HAP-1 (cell line): Measurements from ENCODE around the gene RBL1.
"Not testable (repeated sequence)": the region's sequence is repeated elsewhere in the genome, so short reads cannot be mapped to it uniquely, and the experiment has no call there.

ENCODE experiments used
- DNase-seq, 2 experiments: peaks; one replicate each; pipeline ENCODE4 v3.0.0-alpha.2; 2016 to 2020; ENCODE audit warnings: low spot score in 2 of 2
- H3K27me3 ChIP-seq: fragments of 250-450 bp; sonication (Bioruptor Pico); 2 replicates; pipeline ENCODE4 v1.5.1; 2020; ENCODE audit warnings: low read depth, mild to moderate bottlenecking, moderate library complexity
- H3K36me3 ChIP-seq: fragments of 250-450 bp; sonication (Bioruptor Pico); replicated peaks from 2 replicates; pipeline ENCODE4 v1.5.1; 2020; ENCODE audit warnings: mild to moderate bottlenecking
- H3K4me1 ChIP-seq: fragments of 250-450 bp; sonication (Bioruptor Pico); 2 replicates; pipeline ENCODE4 v1.5.1; 2020; ENCODE audit warnings: mild to moderate bottlenecking
- H3K4me3 ChIP-seq: fragments of 250-450 bp; sonication (Bioruptor Pico); 2 replicates; pipeline ENCODE4 v1.5.1; 2020; ENCODE audit warnings: mild to moderate bottlenecking, moderate library complexity
- H3K9me3 ChIP-seq: fragments of 250-450 bp; sonication (Bioruptor Pico); 2 replicates; pipeline ENCODE4 v1.5.1; 2020; ENCODE audit warnings: mild to moderate bottlenecking, moderate library complexity
- in situ Hi-C: fragments of 300-500 bp; cut with MboI; formaldehyde crosslinking; loops from 3 replicates; pipeline ENCODE4 v1.14.3; 2020; ENCODE audit warnings: low sequenced_read_pairs, inconsistent platforms, mixed read lengths

RBL1 gene

DNA sequence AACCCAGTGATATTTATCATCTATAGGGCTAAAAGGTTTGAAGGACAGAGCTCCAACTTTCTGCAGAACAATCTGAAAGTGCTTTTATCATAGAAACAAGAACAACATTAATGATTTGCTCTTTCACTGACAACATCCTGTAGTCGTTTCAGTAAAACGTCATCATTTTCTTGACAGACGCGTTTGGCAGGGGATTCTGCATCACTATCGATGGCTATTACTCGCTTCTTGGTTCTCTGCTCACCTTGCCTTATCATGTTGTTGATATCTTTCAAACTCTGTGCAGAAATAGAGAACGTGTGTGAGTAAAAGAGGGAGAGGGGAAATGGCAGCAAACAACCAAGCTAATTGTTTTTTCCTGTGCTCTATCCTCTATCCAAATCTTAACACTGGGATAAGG, 97.1 kb downstream of the RBL1 start:
- Histone ChIP-seq H3K9me3 (peaks cover 3% of the 10 kb centered on the region; the same call in 1 of the 2 replicates), H3K36me3 (peaks cover 23% of the 10 kb centered on the region), H3K4me3 (no peak overlapping the region), H3K4me1 (no peaks in the 10 kb centered on the region), H3K27me3 (no peaks in the 10 kb centered on the region)
- in situ Hi-C loops = no loop called here
- no peak for DNase-seq

- in situ Hi-C loops = no loop called here
- peak in 1 of 2 experiments; percentile 56 for DNase-seq
- Histone ChIP-seq H3K9me3 (peaks cover 3% of the 10 kb centered on the region; the same call in 1 of the 2 replicates), H3K4me3 (no peak overlapping the region), H3K27me3 (no peaks in the 10 kb centered on the region), H3K36me3 (peaks cover 13% of the 10 kb centered on the region), H3K4me1 (no peaks in the 10 kb centered on the region)
Measured at GRCh38 chr20:36997121-36997520, 98.7 kb downstream of the RBL1 start.

DNA sequence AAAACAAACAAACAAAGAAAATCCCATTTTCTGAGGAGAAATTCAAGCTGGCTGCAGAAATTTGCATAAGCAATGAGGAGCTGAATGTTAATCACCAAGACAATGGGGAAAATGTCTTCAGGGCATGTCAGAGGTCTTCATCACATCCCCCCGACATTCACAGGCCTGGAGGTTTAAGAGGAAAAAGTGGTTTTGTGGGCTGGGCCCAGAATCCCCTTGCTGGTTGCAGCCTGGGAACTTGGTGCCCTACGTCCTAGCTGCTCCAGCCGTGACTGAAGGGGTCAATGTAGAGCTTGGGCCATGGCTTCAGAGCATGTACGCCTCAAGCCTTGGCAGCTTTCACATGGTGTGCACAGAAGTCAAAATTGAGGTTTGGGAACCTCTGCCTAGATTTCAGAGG, 101.6 kb downstream of the RBL1 start:
- peaks cover 13% of the 10 kb centered on the region for H3K36me3 ChIP-seq
- H3K27me3 ChIP-seq, H3K9me3 ChIP-seq, in situ Hi-C loops, H3K4me1 ChIP-seq, DNase-seq, H3K4me3 ChIP-seq: not testable (repeated sequence)

DNA sequence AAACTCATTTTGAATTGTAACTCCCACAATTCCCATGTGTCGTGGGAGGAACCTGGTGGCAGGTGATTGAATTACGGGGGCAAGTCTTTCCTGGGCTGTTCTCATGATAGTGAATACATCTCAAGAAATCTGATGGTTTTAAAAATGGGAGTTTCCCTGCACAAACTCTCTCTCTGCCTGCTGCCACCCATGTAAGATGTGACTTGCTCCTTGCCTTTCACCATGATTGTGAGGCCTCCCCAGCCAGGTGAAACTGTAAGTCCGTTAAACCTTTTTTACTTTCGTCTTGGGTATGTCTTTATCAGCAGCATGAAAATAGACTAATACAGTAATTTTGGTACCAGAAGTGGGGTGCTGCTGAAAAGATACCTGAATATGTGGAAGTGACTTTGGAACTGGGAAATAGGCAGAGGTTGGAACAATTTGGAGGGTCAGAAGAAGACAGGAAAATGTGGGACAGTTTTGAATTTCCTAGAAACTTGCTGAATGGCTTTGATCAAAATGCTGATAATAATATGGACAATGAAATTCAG, 102.9 kb downstream of the RBL1 start:
- Histone ChIP-seq H3K36me3 (peaks cover 13% of the 10 kb centered on the region), H3K4me1 (no peaks in the 10 kb centered on the region), H3K27me3 (no peaks in the 10 kb centered on the region), H3K4me3 (no peak overlapping the region), H3K9me3 (peaks cover 3% of the 10 kb centered on the region; the same call in 1 of the 2 replicates)
- in situ Hi-C loops = no loop called here
- DNase-seq = no peak

DNA sequence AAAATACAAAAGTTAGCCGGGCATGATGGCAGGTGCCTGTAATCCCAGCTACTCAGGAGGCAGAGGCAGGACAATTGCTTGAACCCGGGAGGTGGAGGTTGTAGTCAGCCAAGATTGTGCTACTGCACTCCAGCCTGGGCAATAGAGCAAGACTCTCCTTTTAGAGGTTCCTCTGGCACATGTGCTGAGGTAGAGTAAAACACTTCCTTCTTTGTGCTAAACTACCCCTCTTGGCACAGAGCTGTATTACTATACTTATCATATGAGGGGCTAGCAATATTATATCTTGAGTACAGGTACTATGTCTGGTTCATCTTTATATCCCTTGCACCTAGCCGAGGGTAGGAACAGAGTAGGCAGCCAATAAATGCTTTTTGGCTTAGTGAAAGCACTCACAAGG, 104.1 kb downstream of the RBL1 start:
- Histone ChIP-seq H3K4me3 (no peak overlapping the region), H3K36me3 (peaks cover 13% of the 10 kb centered on the region), H3K27me3 (no peaks in the 10 kb centered on the region), H3K9me3 (peaks cover 3% of the 10 kb centered on the region; the same call in 1 of the 2 replicates), H3K4me1 (no peaks in the 10 kb centered on the region)
- in situ Hi-C loops = no loop called here
- DNase-seq = no peak

GRCh38 chr20:36989797-36990196, 106.0 kb downstream of the RBL1 start:
- peaks cover 1% of the 10 kb centered on the region; the same call in 1 of the 2 replicates for H3K9me3 ChIP-seq
- in situ Hi-C loops = no loop called here
- no peaks in the 10 kb centered on the region for H3K27me3 ChIP-seq
- H3K36me3 ChIP-seq = peaks cover 3% of the 10 kb centered on the region
- H3K4me1 ChIP-seq = no peaks in the 10 kb centered on the region
- H3K4me3 ChIP-seq = no peak overlapping the region
- no peak for DNase-seq

- in situ Hi-C loops = no loop called here
- no peak for DNase-seq
- Histone ChIP-seq H3K36me3 (no peaks in the 10 kb centered on the region), H3K4me3 (no peak overlapping the region), H3K9me3 (no peaks in the 10 kb centered on the region), H3K4me1 (no peaks in the 10 kb centered on the region), H3K27me3 (no peaks in the 10 kb centered on the region)
Measured at GRCh38 chr20:36988494-36988966, 107.3 kb downstream of the RBL1 start.

DNA sequence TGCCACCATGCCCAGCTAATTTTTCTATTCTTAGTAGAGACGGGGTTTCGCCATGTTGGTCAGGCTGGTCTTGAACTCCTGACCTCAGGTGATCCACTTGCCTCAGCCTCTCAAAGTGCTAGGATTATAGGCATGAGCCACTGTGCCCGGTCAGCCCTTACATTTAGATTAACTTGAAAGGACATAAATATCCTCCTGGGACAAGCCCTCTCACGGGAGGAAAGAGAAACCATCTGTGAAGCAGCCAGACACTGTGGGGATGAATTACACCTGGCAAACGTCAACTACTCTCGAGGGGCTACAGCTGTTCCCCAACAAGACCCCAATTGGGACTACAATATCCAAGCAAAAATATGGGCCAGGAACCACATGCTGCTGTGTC, 111.5 kb downstream of the RBL1 start:
- no peaks in the 10 kb centered on the region for H3K27me3 ChIP-seq
- no peaks in the 10 kb centered on the region for H3K4me1 ChIP-seq
- in situ Hi-C loops = no loop called here
- DNase-seq = no peak
- H3K4me3 ChIP-seq = no peak overlapping the region
- no peaks in the 10 kb centered on the region for H3K36me3 ChIP-seq
- no peaks in the 10 kb centered on the region for H3K9me3 ChIP-seq

DNA sequence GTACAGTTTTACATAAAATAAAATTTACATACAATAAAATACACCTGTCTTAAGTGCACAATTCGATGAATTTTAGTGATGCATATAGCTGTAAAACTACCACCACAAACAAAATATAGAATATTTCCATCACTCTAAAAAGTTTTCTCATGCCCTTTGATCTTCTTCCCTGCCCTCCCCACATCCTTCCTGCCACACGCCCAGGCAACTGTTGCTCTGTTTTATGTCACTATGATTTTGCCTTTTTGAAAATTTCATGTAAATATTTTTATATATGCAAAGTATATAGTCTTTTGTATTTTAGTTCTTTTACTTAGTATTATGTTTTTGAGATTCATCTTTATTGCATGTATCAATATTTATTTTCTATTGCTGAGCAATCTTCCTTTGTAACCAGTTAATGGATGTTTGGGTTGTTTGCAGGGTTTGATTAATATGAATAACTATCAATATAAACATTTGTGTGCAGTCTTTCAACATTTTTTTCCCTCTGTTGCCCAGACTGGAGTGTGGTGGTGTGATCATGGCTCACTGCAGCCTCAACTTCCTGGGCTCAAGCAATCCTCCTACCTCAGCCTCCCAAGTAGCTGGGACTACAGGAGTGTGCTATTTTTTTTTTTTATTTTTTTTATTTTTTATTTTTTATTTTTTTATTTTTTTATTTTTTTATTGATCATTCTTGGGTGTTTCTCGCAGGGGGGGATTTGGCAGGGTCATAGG, 120.5 kb downstream of the RBL1 start:
- in situ Hi-C loops = no loop called here
- H3K4me3 ChIP-seq = no peak overlapping the region

GRCh38 chr20:36974660-36975059, 121.1 kb downstream of the RBL1 start:
- Histone ChIP-seq H3K4me3 (no peak overlapping the region), H3K9me3 (no peaks in the 10 kb centered on the region), H3K27me3 (no peaks in the 10 kb centered on the region), H3K4me1 (no peaks in the 10 kb centered on the region), H3K36me3 (no peaks in the 10 kb centered on the region)
- in situ Hi-C loops = no loop called here
- no peak for DNase-seq

More for the DNA sequence above, 120.5 kb downstream of the RBL1 start:
- Histone ChIP-seq H3K36me3 (no peaks in the 10 kb centered on the region), H3K4me1 (no peaks in the 10 kb centered on the region), H3K9me3 (no peaks in the 10 kb centered on the region), H3K27me3 (no peaks in the 10 kb centered on the region)
- DNase-seq = no peak

DNA sequence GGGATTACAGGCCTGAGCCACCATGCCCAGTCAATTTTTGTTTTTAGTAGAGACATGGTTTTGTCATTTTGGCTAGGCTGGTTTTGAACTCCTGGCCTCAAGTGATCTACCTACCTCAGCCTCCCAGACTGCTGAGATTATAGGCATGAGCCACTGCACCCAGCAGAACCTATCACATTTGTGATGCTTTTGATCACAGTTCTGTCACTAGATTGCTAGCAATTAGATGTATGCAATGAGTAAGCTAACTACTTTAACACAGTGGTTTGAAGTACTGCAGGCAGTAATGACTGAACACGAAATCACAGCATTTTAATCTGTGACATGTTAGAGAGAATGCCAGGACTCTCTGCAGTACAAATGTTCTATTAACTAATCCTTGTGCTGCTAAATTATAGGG, 124.7 kb downstream of the RBL1 start:
- no peaks in the 10 kb centered on the region for H3K9me3 ChIP-seq
- no peaks in the 10 kb centered on the region for H3K27me3 ChIP-seq
- no peaks in the 10 kb centered on the region for H3K4me1 ChIP-seq
- in situ Hi-C loops = no loop called here
- H3K4me3 ChIP-seq = no peak overlapping the region
- H3K36me3 ChIP-seq = no peaks in the 10 kb centered on the region
- no peak for DNase-seq

- no peaks in the 10 kb centered on the region for H3K9me3 ChIP-seq
- H3K4me3 ChIP-seq = no peak overlapping the region
- in situ Hi-C loops = no loop called here
- no peak for DNase-seq
- H3K4me1 ChIP-seq = no peaks in the 10 kb centered on the region
- H3K27me3 ChIP-seq = no peaks in the 10 kb centered on the region
- H3K36me3 ChIP-seq = no peaks in the 10 kb centered on the region
Measured at GRCh38 chr20:36969478-36970186, 126.2 kb downstream of the RBL1 start.

GRCh38 chr20:36969051-36969450, 126.7 kb downstream of the RBL1 start:
- DNase-seq = no peak
- Histone ChIP-seq H3K9me3 (no peaks in the 10 kb centered on the region), H3K27me3 (no peaks in the 10 kb centered on the region), H3K4me3 (no peak overlapping the region), H3K36me3 (no peaks in the 10 kb centered on the region), H3K4me1 (no peaks in the 10 kb centered on the region)
- in situ Hi-C loops = no loop called here

DNA sequence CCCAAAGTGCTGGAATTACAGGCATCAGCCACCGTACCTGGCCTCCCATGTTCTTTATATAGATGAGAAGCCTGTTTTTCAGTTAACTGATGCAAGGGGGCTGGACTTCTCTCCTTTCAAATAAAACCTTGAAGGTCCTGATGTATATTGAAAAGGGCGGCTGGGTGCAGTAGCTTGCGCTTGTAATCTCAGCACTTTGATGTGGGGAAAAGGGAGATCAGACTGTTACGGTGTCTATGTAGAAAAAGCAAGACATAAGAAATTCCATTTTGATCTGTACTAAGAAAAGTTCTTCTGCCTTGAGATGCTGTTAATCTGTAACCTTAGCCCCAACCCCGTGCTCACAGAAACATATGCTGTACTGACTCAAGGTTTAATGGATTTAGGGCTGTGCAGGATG, 128.2 kb downstream of the RBL1 start:
- Histone ChIP-seq H3K36me3 (no peaks in the 10 kb centered on the region), H3K9me3 (0 out of 2 replicates have a peak, but pooled peaks cover 5% of the 10 kb centered on the region), H3K4me3 (no peak overlapping the region), H3K27me3 (no peaks in the 10 kb centered on the region), H3K4me1 (no peaks in the 10 kb centered on the region)
- in situ Hi-C loops = no loop called here
- DNase-seq = no peak
